ENCODE data around the gene CSMD2.

The CSMD2 gene

GRCh38 chr1:34155860-34156259, 9.2 kb downstream of the CSMD2 start:
- DNase-seq (ENCODE audit: low spot score) = no peak

DNA sequence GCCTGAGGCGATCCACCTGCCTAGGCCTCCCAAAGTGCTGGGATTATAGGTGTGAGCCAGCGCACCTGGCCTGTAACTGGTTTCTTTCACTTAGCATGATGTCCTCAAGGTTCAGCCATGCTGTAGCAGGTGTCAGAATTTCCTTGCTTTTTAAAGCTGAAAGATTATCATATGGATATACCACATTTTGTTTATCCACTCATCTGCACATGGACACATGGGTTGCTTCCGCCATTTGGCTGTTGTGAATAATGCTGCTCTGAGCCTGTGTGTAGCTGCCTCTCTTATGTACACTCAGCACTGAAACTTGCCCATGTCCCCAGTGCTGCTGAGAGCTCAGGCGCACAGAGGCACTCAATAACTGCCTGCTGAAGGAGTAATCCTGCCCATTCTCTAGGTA, 11.8 kb downstream of the CSMD2 start:
- no peak for DNase-seq (ENCODE audit: low spot score)

DNA sequence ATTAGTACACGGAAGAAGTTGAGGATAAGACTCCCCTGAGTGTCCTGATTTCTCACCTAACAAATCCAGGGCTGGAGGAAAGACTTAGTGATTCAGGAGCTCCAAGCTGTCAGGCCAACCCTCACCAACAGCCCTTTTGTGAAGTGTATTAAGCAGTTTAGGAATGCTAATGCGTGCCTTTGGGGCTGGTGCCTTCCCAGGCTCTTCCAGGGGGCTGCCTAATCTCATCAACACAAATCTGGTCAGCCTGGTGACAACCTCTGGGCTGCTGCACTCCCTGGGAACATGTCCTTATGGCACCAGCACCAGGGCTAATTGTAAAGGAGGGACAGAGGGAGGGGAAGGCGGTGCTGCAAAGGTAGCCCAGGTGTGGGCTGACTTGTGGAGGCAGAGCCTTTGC, 15.5 kb downstream of the CSMD2 start:
- DNase-seq (ENCODE audit: low spot score) = no peak

DNA sequence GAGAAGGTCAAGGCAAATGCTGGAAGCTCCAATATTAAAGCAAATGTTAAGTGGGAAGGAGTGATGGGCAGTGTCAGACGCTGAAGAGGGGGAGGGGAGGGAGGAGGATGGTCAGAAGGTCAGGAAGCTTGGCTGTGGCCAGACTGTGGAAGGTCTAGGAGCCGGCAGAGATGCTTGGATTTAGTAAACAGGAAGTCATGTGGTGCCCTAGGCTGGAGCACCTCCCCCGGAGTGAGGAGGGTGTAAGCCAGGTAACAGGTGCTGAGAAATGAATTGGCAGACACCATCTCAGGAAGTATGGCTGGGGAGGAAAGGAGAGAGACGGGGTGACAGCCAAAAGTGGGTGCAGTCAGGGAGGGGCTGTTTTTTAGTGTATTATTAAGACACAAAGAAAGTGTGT, 17.7 kb downstream of the CSMD2 start:
- DNase-seq (ENCODE audit: low spot score) = no peak

DNA sequence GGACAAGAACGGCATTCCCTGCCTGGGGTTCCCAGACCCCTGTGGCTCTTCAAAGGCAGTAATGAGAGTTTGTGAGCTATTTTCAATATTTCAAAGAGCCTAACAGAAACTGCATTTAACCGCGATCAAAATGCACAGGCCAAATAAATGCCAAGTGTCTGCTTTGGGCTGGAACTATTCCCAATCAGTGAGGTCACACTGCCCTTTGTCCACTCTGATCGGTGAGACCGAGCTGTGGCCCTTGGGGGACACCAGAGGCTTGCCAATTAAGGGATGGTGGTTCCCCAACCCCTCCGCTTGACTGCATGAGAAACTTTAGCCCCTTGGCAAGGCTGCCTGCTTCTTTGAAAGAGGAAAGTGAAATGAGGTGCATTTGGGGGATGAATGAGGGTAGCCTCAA, 20.3 kb downstream of the CSMD2 start:
- no peak for DNase-seq (ENCODE audit: low spot score)

DNA sequence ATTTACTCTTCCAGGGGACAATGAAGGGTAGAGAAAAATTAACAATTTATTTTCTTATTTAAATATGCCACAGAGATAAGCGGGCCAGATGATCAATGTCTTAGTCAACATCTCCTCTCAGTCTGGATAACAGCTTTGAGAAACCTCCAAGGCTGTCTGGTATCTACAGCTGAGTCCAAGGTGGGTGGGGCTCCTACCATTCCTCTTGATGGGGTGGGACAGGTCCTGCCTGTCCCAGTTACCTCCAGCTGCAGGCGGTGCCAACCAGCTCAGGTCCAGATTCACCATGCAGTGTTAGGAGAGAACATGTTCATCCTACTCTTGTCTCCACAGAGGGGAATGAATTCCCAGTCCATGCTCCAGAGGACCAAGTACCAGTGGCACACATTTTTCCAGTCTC, 21.1 kb downstream of the CSMD2 start:
- DNase-seq (ENCODE audit: low spot score) = no peak

DNA sequence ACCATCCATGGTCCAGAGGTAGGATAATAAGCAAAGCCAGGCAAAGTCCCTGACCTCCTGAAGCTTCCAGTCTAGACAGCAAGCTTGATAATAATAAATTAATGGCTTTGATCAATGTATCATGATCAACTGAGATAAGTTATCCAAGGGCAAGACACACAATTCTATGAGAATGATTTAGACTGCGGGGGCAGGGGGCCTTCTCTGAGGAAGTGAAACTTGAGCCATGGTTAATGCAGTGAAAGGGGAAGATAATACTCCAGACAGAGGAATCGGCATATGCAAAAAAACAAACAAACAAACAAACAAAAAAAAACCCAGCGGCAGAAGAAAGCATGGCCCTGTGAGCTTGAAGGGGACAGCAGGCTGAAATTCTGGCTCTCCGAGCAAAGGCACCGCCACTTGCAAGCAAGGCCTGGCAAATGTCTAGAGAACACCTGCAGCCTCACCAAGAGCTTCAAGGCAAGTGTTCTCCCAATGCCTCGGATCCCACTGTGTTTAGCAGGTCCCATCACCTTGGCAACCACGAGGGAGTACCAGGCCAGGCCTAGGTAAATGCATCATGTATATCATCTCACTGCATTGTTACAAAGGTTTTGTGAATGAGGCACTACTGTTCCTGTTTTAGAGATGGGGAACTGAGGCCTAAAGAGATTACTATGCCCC, 24.9 kb downstream of the CSMD2 start:
- no peak for DNase-seq (ENCODE audit: low spot score)

DNA sequence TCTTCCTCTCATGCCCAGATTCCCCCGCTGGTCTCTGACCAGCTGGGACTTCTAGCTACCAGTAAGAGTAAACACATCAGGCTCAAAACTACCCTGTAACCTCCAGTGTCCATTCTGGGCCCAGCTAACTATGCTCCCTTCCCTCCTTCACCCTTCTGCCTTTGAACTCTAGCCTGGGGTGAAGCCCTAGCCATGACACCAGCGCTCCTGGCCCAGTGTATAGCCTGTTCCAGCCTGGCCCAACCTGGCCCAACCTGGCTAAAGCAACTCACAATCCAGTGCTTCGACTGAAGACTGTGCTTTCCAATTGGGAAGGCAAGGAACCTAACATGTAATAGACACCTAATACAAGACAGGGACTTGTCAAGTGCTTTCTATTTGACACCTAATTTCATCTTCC, 27.6 kb downstream of the CSMD2 start:
- DNase-seq (ENCODE audit: low spot score) = no peak

DNA sequence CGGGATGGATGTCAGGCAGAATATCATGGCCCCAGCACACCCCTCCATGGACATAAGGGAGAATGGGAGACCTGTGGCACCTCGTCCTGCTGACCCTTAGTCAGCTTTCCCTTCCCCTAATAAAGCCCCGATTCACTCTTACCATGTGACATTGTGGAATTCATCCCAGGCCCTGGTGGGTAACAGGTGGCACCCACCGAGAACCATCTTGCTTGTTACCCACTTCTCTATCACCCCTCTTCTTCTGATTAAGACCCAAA, 32.9 kb downstream of the CSMD2 start:
- DNase-seq (ENCODE audit: low spot score) = no peak

DNA sequence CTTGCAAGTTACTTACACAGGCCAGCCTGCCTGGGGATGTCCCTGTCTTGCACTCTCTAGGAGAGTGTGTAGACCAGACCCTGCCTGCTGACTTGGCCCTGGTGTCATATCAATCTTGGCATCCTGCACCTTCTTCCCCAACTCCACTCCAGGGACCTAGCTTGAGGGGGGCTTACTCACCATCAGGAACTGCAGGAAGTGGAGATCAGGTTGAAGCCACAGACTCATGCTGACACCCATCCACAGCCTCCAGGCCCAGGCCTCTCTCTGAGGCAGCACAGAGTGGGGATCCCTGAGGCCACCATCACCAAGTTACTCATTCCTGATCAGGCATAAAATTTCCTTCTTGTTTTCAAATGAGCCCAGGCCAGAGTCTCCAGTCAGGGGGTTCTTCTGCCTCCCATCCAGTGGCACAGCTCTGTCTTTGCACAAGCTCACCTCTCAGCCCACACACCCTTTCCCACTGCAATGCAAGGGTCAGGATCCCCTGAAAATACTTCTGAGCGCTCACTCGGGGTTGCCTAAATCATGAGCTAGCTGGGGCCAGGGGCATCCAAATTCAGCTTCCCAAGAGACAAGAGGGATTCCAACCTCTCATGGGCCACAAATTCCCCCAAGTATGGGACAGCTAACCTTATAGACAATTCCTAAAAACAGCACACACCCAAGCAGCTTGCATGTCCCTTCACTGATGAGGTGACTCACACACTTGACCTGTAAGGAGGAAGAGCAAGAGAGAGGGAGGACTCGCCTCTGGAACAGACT, 33.5 kb downstream of the CSMD2 start:
- DNase-seq (ENCODE audit: low spot score) = no peak

- no peak for DNase-seq (ENCODE audit: low spot score)
Observed at GRCh38 chr1:34130306-34130705, 34.7 kb downstream of the CSMD2 start.

DNA sequence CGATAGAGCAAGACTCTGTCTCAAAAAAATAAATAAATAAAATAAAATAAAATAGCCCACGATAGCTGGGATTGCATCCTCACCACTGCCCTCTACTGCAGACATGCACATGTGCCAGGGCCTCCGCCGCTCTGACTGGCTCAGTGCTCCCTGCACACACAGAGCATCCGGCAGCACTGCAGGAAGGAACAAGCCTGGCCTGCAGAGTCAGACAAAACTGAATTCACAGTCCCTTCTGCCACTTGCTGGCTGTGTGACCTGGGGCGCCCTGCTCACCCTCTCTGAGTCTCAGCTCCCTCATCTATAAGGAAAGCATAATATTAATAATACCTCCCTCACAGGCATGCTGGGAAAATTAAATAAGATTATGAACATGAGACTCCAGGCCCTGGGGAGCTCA, 35.4 kb downstream of the CSMD2 start:
- DNase-seq (ENCODE audit: low spot score) = no peak

DNA sequence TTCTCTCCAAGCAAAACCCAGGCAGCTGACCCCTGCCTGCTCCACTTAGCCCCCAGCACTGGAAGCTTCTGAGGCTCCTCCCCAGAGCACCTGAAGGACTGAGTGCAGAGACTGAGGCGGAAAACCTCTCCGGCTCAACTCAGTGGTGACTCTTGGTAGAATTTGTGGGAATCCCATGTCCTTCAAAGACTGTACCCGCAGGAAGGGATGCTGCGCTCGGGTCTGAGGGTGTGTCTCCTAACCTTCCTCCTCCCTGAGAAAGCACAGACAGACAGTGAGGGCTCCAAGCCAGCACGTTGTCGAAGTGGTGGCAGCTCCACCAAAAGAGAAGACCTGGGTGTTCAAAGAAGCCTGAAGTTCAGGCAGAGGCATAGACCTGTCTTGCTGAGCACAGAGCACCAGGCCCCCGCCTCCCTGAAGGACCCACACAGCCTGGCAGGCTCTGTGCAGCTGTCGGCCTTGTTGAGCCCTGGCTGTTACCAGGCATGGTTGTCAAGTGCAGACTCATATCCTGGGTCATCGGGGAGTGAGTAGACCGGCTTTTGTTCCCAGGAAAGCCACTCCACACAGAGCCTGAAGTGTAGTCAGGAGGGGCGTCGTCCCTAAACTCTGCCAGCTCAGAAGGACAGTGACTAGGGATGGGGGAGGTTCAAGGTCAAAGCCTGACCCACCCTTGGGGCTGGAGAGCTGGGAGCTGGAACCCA, 36.7 kb downstream of the CSMD2 start:
- DNase-seq (ENCODE audit: low spot score) = peak; percentile 4

GRCh38 chr1:34127006-34128000, 37.7 kb downstream of the CSMD2 start:
- DNase-seq (ENCODE audit: low spot score) = no peak

DNA sequence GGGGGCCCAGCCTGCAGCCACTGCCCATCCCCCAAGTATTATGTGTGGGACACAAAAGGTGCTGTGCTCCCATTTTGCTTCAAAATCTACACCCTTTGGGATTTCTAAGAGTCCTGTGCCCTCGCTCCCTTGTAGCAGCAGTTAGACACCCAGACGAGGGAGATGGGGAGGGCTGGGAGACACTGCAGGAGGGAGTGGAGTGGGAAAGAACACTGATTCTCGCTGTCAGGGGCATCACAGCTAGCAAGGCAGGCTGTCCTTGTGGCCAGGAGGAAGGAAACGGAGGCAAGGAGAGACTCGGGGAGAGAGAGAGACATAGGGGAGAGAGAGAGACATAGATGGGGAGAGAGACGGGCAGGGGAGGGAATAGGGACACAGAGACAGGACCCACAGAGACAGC, 38.5 kb downstream of the CSMD2 start:
- DNase-seq (ENCODE audit: low spot score) = no peak

DNA sequence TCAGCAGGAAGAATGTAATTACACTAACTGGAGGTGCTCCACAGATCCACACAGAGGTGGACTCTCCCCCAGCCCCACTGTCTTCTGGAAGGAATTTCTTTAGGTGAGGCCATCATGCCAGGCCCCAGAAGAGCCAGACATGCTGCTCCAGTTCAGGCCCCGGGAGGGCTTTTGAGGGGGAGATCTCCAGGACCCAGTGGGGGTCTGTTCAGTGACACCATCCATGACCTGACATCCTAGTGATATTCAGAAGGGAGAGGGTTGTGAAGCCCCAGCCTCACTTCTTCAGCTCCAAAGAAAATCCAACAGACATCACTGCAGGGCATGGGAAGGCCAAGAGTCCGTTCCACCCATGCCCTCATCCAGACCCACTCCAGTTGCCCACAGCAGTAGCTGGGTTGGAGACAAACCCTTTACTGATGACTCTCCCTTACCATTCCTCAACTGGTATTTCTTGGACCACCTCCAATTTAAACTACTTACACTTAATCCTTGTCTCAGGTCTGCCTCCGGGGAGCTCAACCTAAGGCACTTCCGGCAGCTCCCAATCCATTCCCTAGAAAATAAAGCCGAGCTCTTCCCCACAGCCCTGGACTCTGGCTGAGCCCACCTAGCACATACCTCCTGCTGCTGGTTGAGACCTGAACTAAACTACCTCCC, 39.2 kb downstream of the CSMD2 start:
- no peak for DNase-seq (ENCODE audit: low spot score)

DNA sequence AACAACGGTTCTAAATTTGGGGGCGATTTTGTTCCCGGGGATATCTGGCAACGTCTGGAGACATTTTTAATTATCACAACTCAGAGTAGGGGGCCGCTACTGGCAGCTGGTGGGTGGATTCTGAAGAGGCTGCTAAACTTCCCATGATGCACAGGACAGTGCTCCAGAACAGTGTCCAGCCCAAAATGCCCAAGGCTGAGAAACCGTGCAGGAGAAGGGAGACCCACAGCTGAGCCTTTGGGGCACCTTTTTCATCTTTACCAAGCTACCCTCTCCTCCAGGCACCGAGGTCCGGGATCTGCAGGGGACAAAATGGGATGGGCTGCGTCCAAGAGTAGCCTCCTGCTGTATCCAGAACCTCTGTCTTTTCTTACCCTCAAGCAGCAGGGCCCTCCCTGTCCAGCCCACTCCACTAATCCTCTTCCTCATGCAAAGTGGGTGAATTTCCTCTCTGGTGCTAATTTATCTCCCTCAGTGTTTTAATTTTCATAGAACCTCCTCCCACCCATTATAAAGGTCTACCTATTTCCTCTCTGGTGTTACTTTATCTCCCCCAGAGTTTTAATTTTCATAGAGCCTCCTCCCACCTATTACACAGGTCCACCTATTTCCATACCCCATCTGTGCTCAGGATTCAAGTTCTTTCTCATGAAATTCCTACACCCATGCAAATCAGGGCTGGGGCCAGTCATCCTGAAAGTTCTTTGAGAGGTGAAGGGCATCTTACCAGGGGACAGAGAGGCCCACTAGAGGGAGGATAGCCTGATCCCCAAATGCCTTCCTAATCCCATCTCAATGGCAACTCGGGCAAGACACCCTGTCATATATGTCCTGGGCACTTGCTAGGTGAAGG, 42.7 kb downstream of the CSMD2 start:
- DNase-seq (ENCODE audit: low spot score) = no peak

- DNase-seq (ENCODE audit: low spot score) = no peak
Observed at GRCh38 chr1:34115233-34115632, 49.8 kb downstream of the CSMD2 start.

- DNase-seq (ENCODE audit: low spot score) = peak; percentile 27
Observed at GRCh38 chr1:34113887-34114286, 51.1 kb downstream of the CSMD2 start.

- DNase-seq (ENCODE audit: low spot score) = no peak
Observed at GRCh38 chr1:34113362-34113761, 51.7 kb downstream of the CSMD2 start.

DNA sequence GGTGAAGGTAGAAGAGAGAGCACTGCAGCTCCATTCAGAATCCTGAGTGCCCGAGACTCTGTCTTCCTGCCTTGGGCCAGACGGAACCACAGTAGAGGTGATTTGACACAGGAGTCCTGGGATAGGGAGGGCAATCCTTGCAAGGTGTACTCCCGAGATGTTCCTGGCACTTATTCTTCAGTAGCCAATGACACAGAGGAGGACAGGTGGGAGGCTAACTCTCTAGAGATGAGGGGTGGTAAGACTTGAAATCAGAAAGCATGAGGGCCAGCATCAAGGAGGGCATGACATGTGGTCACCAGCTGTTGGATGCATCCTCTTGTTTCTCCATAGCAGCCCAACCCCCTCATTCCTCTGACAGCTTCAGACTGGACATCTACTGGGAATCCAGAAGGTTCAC, 56.3 kb downstream of the CSMD2 start:
- DNase-seq (ENCODE audit: low spot score) = no peak
